ENCODE data around the gene RNF215.
"Not testable (repeated sequence)": the region's sequence is repeated elsewhere in the genome, so short reads cannot be mapped to it uniquely, and the experiment has no call there.

Gene RNF215

DNA sequence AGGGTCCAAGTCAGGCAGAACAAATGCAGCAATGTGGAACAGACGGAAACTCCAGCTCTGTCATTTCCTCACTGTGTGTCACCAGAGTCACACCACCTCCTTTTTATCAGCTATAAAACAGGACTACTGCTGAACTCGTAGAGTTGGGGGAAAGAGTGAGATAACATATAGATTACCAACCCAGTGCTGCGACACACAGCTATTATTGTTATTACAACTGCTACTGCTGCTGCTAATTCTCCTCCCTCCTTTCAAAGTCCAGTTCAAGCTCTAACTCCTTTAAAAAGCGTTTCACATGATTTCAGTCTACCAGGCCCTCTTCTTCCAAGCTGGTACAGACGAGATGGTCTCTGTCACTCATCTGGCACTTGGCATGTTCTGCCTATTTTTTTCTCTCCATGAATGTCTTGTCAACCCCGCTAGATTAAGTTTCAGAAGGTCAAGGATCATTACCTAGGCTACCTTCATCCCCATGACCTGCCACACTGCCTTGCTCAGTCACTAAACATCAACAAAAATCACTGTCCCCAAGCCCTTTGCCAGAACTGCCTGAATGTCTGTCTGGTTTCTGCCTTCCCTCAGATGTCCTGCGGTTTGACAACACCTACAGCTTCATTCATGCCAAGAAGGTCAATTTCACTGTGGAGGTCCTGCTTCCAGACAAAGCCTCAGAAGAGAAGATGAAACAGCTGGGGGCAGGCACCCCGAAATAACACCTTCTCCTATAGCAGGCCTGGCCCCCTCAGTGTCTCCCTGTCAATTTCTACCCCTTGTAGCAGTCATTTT, 34.7 kb upstream of the RNF215 start:
- no peak for DNase-seq (ENCODE audit: low read depth in 2 of 2)

DNA sequence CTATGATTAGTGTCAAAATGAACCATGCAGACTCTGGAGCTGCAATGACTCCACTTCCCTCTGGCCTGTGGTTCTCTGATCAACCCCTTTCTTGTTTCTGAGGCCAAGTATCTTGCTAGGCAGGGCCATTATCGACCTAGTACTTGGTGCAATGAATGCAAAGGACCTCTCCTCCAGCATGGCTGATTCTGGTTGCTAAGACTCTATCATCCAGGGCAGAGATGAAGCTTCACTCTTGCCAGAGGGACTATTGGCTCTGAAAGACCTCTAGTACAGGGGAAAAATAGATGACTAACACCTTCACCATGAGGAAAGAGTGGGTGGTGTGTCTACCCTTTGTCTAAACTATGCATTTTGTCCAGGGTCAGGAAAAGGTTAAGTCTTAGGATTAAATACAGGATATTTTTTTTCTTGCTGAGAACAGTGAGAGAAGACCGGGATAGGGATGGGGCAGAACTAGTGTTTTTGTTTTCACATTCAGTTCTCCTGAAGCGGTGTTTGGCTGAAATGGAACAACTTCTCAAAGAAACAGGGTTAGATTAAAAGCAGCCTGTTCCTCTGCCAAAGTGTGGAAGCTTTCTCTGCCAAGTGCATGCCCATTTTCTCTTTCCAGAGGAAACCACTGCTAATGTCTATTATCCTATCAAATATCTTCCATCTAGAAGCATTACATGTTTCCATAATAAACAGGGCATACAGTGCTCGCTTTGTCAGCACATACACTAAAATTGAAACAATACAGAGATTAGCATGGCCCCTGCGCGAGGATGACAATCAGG, 33.3 kb upstream of the RNF215 start:
- no peak for DNase-seq (ENCODE audit: low read depth in 2 of 2)

- DNase-seq (ENCODE audit: low read depth in 2 of 2): no peak
Measured at GRCh38 chr22:30416837-30417236, 29.6 kb upstream of the RNF215 start.

DNA sequence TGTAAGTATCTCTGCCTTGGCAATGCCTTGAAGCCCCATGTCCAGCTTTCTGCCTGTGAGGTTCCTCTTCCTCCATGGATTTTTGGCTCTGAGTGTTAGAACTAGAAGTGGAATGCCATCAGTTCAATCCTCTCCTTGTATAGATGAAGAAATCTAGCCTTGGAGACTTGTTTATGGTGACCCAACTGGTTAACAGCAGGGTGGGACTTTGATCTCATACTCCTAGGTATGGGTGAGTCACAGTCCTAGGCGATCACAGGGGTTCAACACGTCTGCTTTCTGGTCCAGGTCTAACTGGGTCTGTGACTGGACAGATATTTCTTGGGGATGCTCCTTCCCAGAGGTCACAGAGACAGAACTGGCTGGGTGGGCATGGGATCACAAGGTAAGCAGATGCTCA, 29.2 kb upstream of the RNF215 start:
- DNase-seq (ENCODE audit: low read depth in 2 of 2): no peak

- no peak for DNase-seq (ENCODE audit: low read depth in 2 of 2)
Measured at GRCh38 chr22:30414525-30415047, 27.4 kb upstream of the RNF215 start.

- no peak for DNase-seq (ENCODE audit: low read depth in 2 of 2)
Measured at GRCh38 chr22:30413745-30414524, 26.7 kb upstream of the RNF215 start.

- DNase-seq (ENCODE audit: low read depth in 2 of 2): no peak
Measured at GRCh38 chr22:30413001-30413400, 25.8 kb upstream of the RNF215 start.

- no peak for DNase-seq (ENCODE audit: low read depth in 2 of 2)
Measured at GRCh38 chr22:30411780-30412179, 24.6 kb upstream of the RNF215 start.

DNA sequence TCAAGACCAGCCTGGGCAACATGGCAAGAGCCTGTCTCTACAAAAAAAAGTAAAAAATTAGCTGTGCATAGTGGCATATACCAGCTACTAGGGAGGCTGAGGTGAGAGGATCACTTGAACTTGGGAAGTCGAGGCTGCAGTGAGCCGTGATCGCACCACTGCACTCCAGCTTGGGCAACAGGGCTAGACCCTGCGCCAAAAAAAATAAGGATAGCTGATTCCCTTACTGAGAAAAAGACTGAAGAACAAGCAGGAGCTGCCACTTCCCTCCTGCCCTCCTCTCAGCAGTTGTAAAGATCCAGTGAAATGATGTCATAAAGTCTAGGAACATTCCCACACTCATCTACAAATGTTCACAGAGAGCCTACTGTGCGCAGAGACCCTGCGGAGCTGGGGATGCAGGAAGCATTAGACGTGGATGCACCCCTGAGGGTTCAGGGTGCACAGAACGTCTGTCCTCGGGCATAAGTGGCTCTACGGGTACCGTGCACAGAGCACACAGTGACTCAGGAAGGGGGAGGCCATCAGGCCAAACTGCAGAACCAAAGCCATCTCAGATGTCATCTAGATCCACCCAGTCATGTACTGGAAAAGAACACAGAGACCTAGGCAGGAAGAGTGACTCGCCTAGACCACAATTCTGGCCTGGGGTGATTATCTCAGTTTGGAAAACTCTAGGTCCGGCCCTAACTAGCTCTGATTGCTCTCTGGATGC, 21.3 kb upstream of the RNF215 start:
- DNase-seq (ENCODE audit: low read depth in 2 of 2): no peak

DNA sequence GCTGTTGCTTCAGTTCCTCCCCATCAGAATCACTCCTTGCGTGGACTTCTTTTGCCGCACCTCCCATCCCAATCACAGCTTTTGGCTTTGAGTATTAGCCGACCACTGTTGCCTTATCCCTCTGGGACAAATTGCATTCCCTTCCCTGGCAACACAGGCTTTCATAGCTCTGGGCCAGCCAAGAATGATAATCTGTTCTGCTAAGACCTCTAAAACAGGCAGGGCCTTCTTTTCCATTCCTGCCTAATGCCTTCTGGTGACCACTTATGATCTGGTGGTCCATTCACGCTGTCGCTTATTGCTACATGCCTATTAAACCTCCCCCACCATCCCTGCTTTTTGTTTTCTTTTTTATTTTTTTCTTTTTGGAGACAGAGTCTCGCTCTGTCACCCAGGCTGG, 19.2 kb upstream of the RNF215 start:
- no peak for DNase-seq (ENCODE audit: low read depth in 2 of 2)

- no peak for DNase-seq (ENCODE audit: low read depth in 2 of 2)
Measured at GRCh38 chr22:30405731-30406130, 18.5 kb upstream of the RNF215 start.

GRCh38 chr22:30404307-30404706, 17.1 kb upstream of the RNF215 start:
- no peak for DNase-seq (ENCODE audit: low read depth in 2 of 2)

DNA sequence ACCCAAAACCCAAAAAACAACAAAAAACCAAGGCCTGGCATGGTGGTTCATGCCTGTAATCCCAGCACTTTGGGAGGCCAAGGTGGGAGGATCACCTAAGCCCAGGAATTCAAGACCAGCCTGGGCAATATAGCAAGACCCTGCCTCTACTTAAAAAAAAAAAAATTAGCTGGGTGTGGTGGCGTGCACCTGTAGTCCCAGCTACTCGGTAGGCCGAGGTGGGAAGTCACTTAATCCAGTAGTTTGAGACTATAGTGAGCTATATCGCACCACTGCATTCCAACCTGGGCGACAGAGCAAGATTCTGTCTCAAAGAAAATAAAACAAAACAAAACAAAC, 15.5 kb upstream of the RNF215 start:
- not testable (repeated sequence) for DNase-seq (ENCODE audit: low read depth in 2 of 2)

DNA sequence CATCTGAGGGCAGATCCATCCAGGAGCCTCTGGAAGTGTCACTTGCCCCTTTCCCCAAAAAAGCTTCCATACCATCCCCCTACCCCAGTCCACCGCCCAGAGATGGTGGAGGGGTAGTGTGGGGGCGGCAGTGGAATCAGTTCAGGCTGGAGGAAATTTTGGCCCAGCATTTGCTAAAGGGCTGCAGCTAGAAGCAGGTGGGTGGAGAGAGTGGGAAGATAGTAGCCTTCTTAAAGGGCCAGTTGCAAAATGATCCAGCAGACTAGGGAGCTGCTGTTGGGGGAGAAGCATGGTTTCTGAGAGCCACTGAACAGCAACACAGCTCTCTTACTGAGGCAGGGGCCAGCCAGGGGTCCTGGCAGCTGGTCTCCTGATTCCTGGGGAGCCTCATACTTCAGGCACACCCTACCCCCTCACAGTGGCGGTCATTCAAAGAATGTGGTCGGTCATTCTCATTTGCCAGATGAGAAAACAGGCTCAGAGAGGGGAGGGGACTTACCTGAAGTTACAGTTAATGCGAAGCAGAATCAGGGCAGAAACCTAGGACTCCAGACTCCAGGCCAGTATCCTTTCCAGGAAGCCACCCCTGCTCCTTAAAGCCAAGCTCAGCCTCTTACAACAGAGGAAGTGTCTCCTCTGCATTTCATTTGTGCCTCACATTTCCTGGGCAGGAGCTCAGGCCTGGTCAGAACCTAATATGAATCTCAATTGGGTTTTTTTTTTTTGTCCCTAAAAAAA, 15.0 kb upstream of the RNF215 start:
- DNase-seq (ENCODE audit: low read depth in 2 of 2): no peak

DNA sequence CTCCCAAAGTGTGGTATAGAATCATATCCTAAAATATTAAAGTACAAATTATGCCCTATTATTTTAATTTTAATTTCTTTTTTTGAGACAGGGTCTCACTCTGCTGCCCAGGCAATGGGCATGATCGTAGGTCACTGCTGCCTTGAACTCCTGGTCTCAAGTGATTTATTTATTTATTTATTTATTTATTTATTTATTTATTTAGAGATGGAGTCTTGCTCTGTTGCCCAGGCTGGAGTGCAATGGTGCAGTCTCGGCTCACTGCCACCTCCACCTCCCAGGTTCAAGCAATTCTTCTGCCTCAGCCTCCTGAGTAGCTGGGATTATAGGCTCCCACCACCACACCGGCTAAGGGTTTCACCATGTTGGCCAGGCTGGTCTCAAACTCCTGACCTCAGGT, 13.8 kb upstream of the RNF215 start:
- not testable (repeated sequence) for DNase-seq (ENCODE audit: low read depth in 2 of 2)

DNA sequence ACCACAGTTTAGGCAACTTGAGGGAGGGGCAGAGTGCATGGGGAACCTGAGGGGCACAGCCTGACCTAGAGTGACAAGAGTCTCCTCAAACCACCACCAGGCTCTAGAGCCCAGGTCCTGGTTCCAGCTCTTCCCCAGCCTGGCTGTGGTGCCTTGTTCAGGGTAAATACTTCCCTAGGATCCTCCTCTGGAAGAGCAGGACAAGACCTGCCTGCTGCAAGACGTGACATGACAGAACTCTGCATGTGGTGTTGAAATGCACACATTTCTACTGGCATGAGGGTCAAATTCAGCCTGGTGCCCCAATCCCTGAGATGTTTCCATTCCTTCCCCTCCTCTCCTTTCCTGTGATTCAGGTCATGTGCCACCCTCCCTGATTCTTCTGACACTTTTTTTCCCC, 12.9 kb upstream of the RNF215 start:
- DNase-seq (ENCODE audit: low read depth in 2 of 2): no peak

DNA sequence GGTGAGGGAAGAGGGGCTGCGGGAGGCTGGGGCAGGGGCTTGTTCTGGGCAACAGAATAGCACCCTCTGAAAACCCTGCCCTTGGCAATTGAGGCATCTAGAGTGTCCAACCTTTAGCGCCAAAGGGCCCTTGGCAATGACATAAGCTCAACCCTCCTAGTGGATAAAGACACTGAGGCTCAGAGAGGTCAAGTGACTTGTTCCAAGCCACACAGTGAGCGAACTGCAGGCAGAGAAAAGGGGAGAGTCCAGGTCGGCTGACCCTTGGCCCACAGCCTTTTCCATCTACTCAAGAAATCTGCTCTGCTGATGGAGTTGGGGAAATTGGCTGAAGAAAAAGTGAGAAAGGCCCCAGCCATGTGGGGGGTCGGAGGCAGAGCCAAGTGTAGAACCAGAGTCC, 12.5 kb upstream of the RNF215 start:
- DNase-seq (ENCODE audit: low read depth in 2 of 2): no peak

DNA sequence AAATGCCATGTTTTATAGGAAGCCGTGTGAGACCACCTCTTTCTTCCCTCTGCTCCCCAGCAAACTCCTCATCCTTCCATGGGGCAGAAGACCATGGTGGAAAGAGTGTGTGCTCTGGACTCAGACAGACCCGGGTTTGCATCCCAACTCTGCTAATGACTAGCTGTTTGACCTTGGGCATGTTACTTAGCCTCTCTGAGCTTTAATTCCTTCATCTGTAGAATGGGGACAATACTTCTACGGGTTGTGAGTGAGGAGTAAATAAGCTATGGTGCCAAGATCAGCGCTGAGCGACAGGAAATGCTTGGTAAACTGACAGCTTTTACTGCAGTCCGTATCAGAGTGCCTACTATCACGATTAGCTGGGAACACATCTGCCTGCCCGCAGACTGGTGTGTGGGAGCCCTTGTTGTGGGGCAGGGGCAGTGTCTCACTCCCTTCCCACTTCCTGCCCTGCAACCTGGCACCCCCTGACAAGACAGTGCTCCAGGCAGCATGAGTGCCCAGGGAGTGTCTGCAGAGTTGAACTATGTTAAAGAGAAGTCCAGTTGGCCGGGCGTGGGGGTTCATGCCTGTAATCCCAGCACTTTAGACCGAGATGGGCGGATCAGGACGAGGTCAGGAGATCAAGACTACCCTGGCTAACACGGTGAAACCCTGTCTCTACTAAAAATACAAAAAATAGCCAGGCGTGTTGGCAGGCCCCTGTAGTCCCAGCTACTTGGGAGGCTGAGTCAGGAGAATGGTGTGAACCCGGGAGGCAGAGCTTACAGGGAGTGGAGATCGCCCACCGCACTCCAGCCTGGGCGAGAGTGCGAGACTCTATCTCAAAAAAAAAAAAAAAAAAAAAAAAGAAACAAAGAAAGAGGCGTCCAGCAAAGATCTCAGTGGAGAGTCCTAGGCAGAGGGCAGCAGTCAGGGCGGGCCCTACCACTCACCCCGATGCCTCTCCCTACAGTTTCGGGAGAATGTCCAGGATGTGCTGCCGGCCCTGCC, 11.8 kb upstream of the RNF215 start:
- DNase-seq (ENCODE audit: low read depth in 2 of 2): no peak
